Measurements from ENCODE around the gene PTPRH.
"Not testable (repeated sequence)": the region's sequence is repeated elsewhere in the genome, so short reads cannot be mapped to it uniquely, and the experiment has no call there.

The PTPRH gene

GRCh38 chr19:55225415-55225958 lies 16.2 kb upstream of the PTPRH start:
- no peak for DNase-seq

GRCh38 chr19:55224679-55225414 lies 15.5 kb upstream of the PTPRH start:
- DNase-seq = not testable (repeated sequence)

- no peak for DNase-seq
Measured at GRCh38 chr19:55224038-55224665, 14.9 kb upstream of the PTPRH start.

- DNase-seq = no peak
Measured at GRCh38 chr19:55223291-55224037, 14.2 kb upstream of the PTPRH start.

GRCh38 chr19:55220525-55220924 lies 11.2 kb upstream of the PTPRH start:
- no peak for DNase-seq

GRCh38 chr19:55216461-55217198 lies 7.3 kb upstream of the PTPRH start:
- DNase-seq = peak in 50 of 51 donors; percentile 3 to 87 (median 63)

GRCh38 chr19:55213547-55213946 lies 4.2 kb upstream of the PTPRH start:
- DNase-seq = no peak

- DNase-seq = peak in 2 of 51 donors; percentile 2 to 3
Measured at GRCh38 chr19:55212447-55212846, 3.1 kb upstream of the PTPRH start.

GRCh38 chr19:55209693-55210472 lies 582 bp upstream of the PTPRH start:
- no peak for DNase-seq

- peak in 35 of 51 donors; percentile 3 to 71 (median 40) for DNase-seq
Measured at GRCh38 chr19:55206664-55207500, 2.4 kb downstream of the PTPRH start.

GRCh38 chr19:55202199-55202598 lies 7.1 kb downstream of the PTPRH start:
- DNase-seq = not testable (repeated sequence)

- DNase-seq = no peak
Measured at GRCh38 chr19:55199620-55200204, 9.6 kb downstream of the PTPRH start.

- no peak for DNase-seq
Measured at GRCh38 chr19:55198651-55199050, 10.7 kb downstream of the PTPRH start.

GRCh38 chr19:55197528-55197927 lies 11.8 kb downstream of the PTPRH start:
- DNase-seq = peak in 3 of 51 donors; percentile 3 to 7 (median 4)

- DNase-seq = no peak
Measured at GRCh38 chr19:55196803-55197202, 12.5 kb downstream of the PTPRH start.

- DNase-seq = peak in 1 of 51 donors; percentile 34
Measured at GRCh38 chr19:55193481-55193880, 15.8 kb downstream of the PTPRH start.

- peak in 4 of 51 donors; percentile 12 to 61 (median 30) for DNase-seq
Measured at GRCh38 chr19:55189403-55189835, 19.9 kb downstream of the PTPRH start.

- no peak for DNase-seq
Measured at GRCh38 chr19:55188625-55189024, 20.7 kb downstream of the PTPRH start.

GRCh38 chr19:55186080-55186479 lies 23.2 kb downstream of the PTPRH start:
- DNase-seq = no peak
